Stromal cell of bone marrow (primary cell): Measurements from ENCODE around the gene PAX6.

ENCODE experiments used
- DNase-seq: peaks from one replicate; pipeline ENCODE4 v3.0.0-alpha.2; 2012; ENCODE audit warnings: low read depth

Gene PAX6

GRCh38 chr11:31798057-31798553, 13.0 kb downstream of the PAX6 start:
- no peak for DNase-seq

GRCh38 chr11:31797190-31798056, 13.7 kb downstream of the PAX6 start:
- no peak for DNase-seq

- no peak for DNase-seq
Observed at GRCh38 chr11:31796499-31797189, 14.5 kb downstream of the PAX6 start.

- DNase-seq = no peak
Observed at GRCh38 chr11:31795706-31796498, 15.2 kb downstream of the PAX6 start.

- DNase-seq = no peak
Observed at GRCh38 chr11:31794548-31794947, 16.6 kb downstream of the PAX6 start.

GRCh38 chr11:31793264-31793663, 17.9 kb downstream of the PAX6 start:
- DNase-seq = no peak

GRCh38 chr11:31792456-31792855, 18.7 kb downstream of the PAX6 start:
- no peak for DNase-seq

- DNase-seq = no peak
Observed at GRCh38 chr11:31792036-31792435, 19.1 kb downstream of the PAX6 start.

- DNase-seq = no peak
Observed at GRCh38 chr11:31790649-31791048, 20.5 kb downstream of the PAX6 start.

- no peak for DNase-seq
Observed at GRCh38 chr11:31788085-31788484, 23.0 kb downstream of the PAX6 start.

- DNase-seq = no peak
Observed at GRCh38 chr11:31786996-31787685, 24.0 kb downstream of the PAX6 start.

GRCh38 chr11:31784611-31785010, 26.5 kb downstream of the PAX6 start:
- DNase-seq = no peak

GRCh38 chr11:31783252-31783651, 27.9 kb downstream of the PAX6 start:
- no peak for DNase-seq

GRCh38 chr11:31782257-31782656, 28.9 kb downstream of the PAX6 start:
- no peak for DNase-seq

GRCh38 chr11:31780480-31780971, 30.6 kb downstream of the PAX6 start:
- no peak for DNase-seq

- no peak for DNase-seq
Observed at GRCh38 chr11:31780078-31780477, 31.0 kb downstream of the PAX6 start.

GRCh38 chr11:31779374-31779791, 31.7 kb downstream of the PAX6 start:
- peak; percentile 42 for DNase-seq

GRCh38 chr11:31772412-31772811, 38.7 kb downstream of the PAX6 start:
- no peak for DNase-seq

- no peak for DNase-seq
Observed at GRCh38 chr11:31770011-31770700, 41.0 kb downstream of the PAX6 start.

GRCh38 chr11:31768749-31769640, 42.1 kb downstream of the PAX6 start:
- no peak for DNase-seq
